OCI-LY1 (cell line): ENCODE measurements around the gene FDX1.

Experiments
- EZH2 ChIP-seq: fragments of 200-600 bp; sonication (generic), shearing (Covaris generic); IDR thresholded peaks from 2 replicates; pipeline ENCODE4 v1.8.0; 2017; ENCODE audit warnings: borderline replicate concordance, mixed run types, mild to moderate bottlenecking, antibody characterized with exemption, low read length, moderate library complexity, mixed read lengths
- TF ChIP-seq, protein P1 (sequence below): fragments of 200-600 bp; sonication (generic), shearing (Covaris generic); IDR thresholded peaks from 2 replicates; pipeline ENCODE4 v1.5.1; 2017; ENCODE audit warnings: mild to moderate bottlenecking, antibody characterized with exemption, low read length, moderate library complexity, mixed read lengths

DNA sequence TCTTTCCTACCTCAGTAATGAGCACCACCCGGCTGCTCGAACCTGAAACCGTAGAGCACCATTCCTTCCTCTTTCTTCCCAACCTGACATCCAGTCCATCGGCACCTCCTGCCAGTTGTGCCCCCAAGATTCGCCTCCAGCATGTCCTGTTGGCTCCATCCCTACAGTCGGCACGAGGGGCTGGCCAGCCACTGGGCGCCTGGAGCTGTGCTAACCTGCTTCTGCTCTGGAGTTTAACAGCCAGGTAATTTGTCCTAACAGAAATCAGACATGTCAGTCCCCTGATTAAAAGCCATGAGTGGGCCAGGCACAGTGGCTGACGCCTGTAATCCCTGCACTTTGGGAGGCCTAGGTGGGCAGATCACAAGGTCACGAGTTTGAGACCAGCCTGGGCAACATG lies 16.8 kb downstream of the FDX1 start:
- TF ChIP-seq, protein P1, sequence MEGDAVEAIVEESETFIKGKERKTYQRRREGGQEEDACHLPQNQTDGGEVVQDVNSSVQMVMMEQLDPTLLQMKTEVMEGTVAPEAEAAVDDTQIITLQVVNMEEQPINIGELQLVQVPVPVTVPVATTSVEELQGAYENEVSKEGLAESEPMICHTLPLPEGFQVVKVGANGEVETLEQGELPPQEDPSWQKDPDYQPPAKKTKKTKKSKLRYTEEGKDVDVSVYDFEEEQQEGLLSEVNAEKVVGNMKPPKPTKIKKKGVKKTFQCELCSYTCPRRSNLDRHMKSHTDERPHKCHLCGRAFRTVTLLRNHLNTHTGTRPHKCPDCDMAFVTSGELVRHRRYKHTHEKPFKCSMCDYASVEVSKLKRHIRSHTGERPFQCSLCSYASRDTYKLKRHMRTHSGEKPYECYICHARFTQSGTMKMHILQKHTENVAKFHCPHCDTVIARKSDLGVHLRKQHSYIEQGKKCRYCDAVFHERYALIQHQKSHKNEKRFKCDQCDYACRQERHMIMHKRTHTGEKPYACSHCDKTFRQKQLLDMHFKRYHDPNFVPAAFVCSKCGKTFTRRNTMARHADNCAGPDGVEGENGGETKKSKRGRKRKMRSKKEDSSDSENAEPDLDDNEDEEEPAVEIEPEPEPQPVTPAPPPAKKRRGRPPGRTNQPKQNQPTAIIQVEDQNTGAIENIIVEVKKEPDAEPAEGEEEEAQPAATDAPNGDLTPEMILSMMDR = no peak
- TF ChIP-seq EZH2 = no peak
